HEK293T (cell line): ENCODE results near the gene STK38L.

Source experiments
- CTCF ChIA-PET: fragments of 350-600 bp; formaldehyde crosslinking; extraction: SDS; loops from one replicate; lab custom pipeline; 2021; ENCODE audit warnings: antibody characterized with exemption, inconsistent platforms; lab: Yijun Ruan, JAX
- POLR2A ChIA-PET: fragments of 350-600 bp; formaldehyde crosslinking; extraction: SDS; loops from one replicate; lab custom pipeline; 2020; ENCODE audit warnings: antibody characterized with exemption, inconsistent platforms; lab: Yijun Ruan, JAX
- DNase-seq: peaks from one replicate; pipeline ENCODE4 v3.0.0; 2012; ENCODE audit warnings: mixed read lengths; ENCODE audit errors: extremely low spot score
- ARNT ChIP-seq: fragments of 450-650 bp; IDR thresholded peaks from 2 replicates; pipeline ENCODE4 v1.6.1; 2017; ENCODE audit warnings: mild to moderate bottlenecking
- BHLHE40 ChIP-seq: fragments of 450-650 bp; IDR thresholded peaks from 2 replicates; pipeline ENCODE4 v1.6.1; 2016; ENCODE audit warnings: mild to moderate bottlenecking, moderate library complexity, borderline replicate concordance
- CTBP1 ChIP-seq: fragments of 450-650 bp; IDR thresholded peaks from 2 replicates; pipeline ENCODE4 v1.6.1; 2016; ENCODE audit warnings: borderline replicate concordance
- ELF4 ChIP-seq: fragments of 450-650 bp; IDR thresholded peaks from 2 replicates; pipeline ENCODE4 v1.6.1; 2017; ENCODE audit warnings: antibody characterized with exemption
- FOXA1 ChIP-seq: fragments of 450-650 bp; IDR thresholded peaks from 2 replicates; pipeline ENCODE4 v1.6.1; 2016; ENCODE audit warnings: mild to moderate bottlenecking
- FOXK2 ChIP-seq: fragments of 450-650 bp; IDR thresholded peaks from 2 replicates; pipeline ENCODE4 v1.6.1; 2016; ENCODE audit warnings: mild to moderate bottlenecking
- FOXM1 ChIP-seq: fragments of 450-650 bp; IDR thresholded peaks from 2 replicates; pipeline ENCODE4 v1.6.1; 2017; ENCODE audit warnings: mild to moderate bottlenecking, borderline replicate concordance
- HDGF ChIP-seq: fragments of 450-650 bp; IDR thresholded peaks from 2 replicates; pipeline ENCODE4 v1.6.1; 2017; ENCODE audit warnings: antibody characterized with exemption, borderline replicate concordance
- L3MBTL2 ChIP-seq: fragments of 450-650 bp; conservative IDR thresholded peaks from 2 replicates; pipeline ENCODE4 v1.6.1; 2016; ENCODE audit warnings: mild to moderate bottlenecking
- LEF1 ChIP-seq: fragments of 450-650 bp; IDR thresholded peaks from 2 replicates; pipeline ENCODE4 v1.6.1; 2017; ENCODE audit warnings: mild to moderate bottlenecking, borderline replicate concordance
- NFRKB ChIP-seq: fragments of 450-650 bp; IDR thresholded peaks from 2 replicates; pipeline ENCODE4 v1.6.1; 2016; ENCODE audit warnings: mild to moderate bottlenecking, moderate library complexity
- SP1 ChIP-seq: fragments of 450-650 bp; IDR thresholded peaks from 2 replicates; pipeline ENCODE4 v1.6.1; 2017
- SUZ12 ChIP-seq: fragments of 450-650 bp; IDR thresholded peaks from 2 replicates; pipeline ENCODE4 v1.6.1; 2016; ENCODE audit warnings: mild to moderate bottlenecking
- TARDBP ChIP-seq: fragments of 450-650 bp; IDR thresholded peaks from 2 replicates; pipeline ENCODE4 v1.6.1; 2016
- ZNF384 ChIP-seq: fragments of 450-650 bp; IDR thresholded peaks from 2 replicates; pipeline ENCODE4 v1.6.1; 2016
- TF ChIP-seq, protein P1 (sequence below): fragments of 450-650 bp; IDR thresholded peaks from 2 replicates; pipeline ENCODE4 v1.6.1; 2016

Gene STK38L

DNA sequence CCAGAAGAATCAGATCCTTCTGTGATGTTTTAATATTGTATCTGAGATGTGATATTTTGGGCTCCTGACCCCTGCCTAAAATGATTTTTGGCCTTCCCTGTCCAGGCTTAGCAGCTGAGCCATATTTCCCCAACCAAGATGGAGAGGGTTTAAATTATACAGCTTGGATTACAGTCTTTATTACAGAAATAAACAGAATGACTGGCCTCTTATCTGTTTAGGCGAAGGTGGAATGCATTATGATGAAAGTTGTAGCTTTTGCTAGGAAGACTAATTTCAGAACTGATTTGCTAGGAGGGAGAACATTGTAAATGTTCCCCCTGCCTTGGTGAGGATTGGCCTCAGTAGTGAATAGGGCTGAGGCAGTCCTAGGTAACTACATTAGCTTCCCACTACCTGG lies 111.9 kb downstream of the STK38L start:
- DNase-seq = no peak
- ChIA-PET POLR2A (interaction anchor here (0.8 kb wide), 1 partner anchor 9 kb away, joined by 3 read pairs; no protein-coding TSS in a partner anchor), CTCF (no interaction called here)
- TF ChIP-seq, protein P1, sequence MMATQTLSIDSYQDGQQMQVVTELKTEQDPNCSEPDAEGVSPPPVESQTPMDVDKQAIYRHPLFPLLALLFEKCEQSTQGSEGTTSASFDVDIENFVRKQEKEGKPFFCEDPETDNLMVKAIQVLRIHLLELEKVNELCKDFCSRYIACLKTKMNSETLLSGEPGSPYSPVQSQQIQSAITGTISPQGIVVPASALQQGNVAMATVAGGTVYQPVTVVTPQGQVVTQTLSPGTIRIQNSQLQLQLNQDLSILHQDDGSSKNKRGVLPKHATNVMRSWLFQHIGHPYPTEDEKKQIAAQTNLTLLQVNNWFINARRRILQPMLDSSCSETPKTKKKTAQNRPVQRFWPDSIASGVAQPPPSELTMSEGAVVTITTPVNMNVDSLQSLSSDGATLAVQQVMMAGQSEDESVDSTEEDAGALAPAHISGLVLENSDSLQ = no peak
- TF ChIP-seq TARDBP (no peak), CTBP1 (no peak), NFRKB (no peak), FOXA1 (no peak), ELF4 (no peak), ARNT (no peak), SP1 (no peak), BHLHE40 (no peak), ZNF384 (no peak), LEF1 (no peak), SUZ12 (no peak), L3MBTL2 (no peak), FOXM1 (no peak), FOXK2 (no peak), HDGF (no peak)

DNA sequence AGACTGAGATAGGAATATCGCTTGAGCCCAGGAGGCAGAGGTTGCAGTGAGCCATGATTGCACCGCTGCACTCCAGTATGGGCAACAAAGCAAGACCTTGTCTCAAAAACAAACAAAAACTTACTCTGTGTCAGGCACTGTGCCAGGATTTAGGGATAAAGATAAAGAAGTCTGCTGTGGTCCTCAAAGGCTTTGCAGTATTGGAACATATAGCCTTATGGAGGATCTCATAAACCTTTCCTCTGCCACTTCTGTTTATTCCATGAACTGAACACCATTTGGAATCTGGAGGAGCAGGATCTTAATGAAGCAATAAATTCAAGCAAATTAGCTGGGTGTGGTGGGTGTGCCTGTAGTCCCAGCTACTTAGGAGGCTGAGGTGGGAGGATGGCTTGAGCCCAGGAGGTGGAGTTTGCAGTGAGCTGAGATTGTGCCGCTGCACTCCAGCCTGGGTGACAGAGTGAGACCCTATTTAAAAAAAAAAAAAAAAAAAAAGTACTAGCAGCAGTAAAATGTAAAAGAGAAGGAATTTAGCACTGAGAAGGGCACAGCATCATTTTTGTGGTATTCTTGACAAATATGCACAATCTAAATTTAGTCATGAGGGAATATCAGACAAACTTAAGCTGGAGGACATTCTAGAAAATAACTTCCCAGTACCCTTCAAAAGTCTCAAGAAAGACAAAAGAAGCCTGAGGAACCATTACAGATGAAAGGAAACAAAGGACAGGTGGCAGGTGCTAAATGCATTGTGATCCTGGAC lies 115.7 kb downstream of the STK38L start:
- TF ChIP-seq HDGF = no peak
- TF ChIP-seq SUZ12 = no peak
- TF ChIP-seq FOXA1 = no peak
- no peak for TF ChIP-seq CTBP1
- TF ChIP-seq BHLHE40 = no peak
- TF ChIP-seq ZNF384 = no peak
- no peak for TF ChIP-seq SP1
- no peak for TF ChIP-seq L3MBTL2
- TF ChIP-seq FOXK2 = no peak
- no peak for TF ChIP-seq LEF1
- TF ChIP-seq ELF4 = no peak
- TF ChIP-seq ARNT = no peak
- no peak for TF ChIP-seq NFRKB
- TF ChIP-seq, protein P1 = no peak
- ChIA-PET POLR2A (no interaction called here), CTCF (no interaction called here)
- DNase-seq = no peak

DNA sequence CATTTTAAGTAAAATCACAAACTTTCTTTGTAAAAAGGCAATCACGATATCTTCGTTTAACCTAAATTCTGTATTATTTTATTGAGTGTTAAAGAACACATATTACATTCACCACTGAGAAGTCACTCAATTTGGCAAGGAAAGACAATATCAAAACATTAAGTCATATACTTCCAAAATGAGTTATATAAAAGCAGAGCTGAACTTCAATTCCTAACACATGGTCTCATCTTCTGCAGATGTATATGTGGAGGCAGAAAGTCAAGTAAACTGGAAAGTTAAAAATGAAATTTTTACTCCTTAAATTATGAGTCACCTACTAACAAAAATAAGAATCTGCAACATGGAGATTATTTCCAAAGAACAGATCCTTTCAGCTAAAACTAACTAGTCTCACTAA lies 117.3 kb downstream of the STK38L start:
- no peak for DNase-seq
- POLR2A ChIA-PET = no interaction called here
- CTCF ChIA-PET = no interaction called here
- TF ChIP-seq L3MBTL2 = no peak
- TF ChIP-seq FOXM1 = no peak
- no peak for TF ChIP-seq ARNT
- TF ChIP-seq, protein P1 = no peak
- no peak for TF ChIP-seq HDGF
- TF ChIP-seq LEF1 = no peak
- no peak for TF ChIP-seq SUZ12
- no peak for TF ChIP-seq FOXK2
- TF ChIP-seq ELF4 = no peak
- no peak for TF ChIP-seq TARDBP
- TF ChIP-seq SP1 = no peak
- no peak for TF ChIP-seq CTBP1
- no peak for TF ChIP-seq NFRKB
- no peak for TF ChIP-seq ZNF384
- no peak for TF ChIP-seq FOXA1

- ChIA-PET POLR2A (no interaction called here), CTCF (no interaction called here)
- TF ChIP-seq ARNT (no peak), NFRKB (no peak), SUZ12 (no peak), LEF1 (no peak), HDGF (no peak), FOXM1 (no peak), BHLHE40 (no peak), L3MBTL2 (no peak), SP1 (no peak), ZNF384 (no peak), ELF4 (no peak), CTBP1 (no peak), FOXK2 (no peak), FOXA1 (no peak)
- TF ChIP-seq, protein P1 = no peak
- no peak for DNase-seq
Observed at GRCh38 chr12:27366621-27367020, 122.5 kb downstream of the STK38L start.

GRCh38 chr12:27367078-27367477 lies 123.0 kb downstream of the STK38L start:
- no peak for DNase-seq
- CTCF ChIA-PET = interaction anchor here (0.6 kb wide), 1 partner anchor 14 kb away, joined by 5 read pairs; no protein-coding TSS in a partner anchor
- POLR2A ChIA-PET = no interaction called here
- TF ChIP-seq LEF1 (no peak), ARNT (no peak), FOXK2 (no peak), ELF4 (no peak), NFRKB (no peak), FOXM1 (no peak), BHLHE40 (no peak)
